Activated T-cell treated with anti-CD3 and anti-CD28 coated beads for 24 hours (primary cell): ENCODE measurements around the gene ITGA2B.
"Not testable (repeated sequence)": the region's sequence is repeated elsewhere in the genome, so short reads cannot be mapped to it uniquely, and the experiment has no call there.

ENCODE experiments used
- DNase-seq: peaks from one replicate; pipeline ENCODE4 v3.0.0-alpha.2; 2020; ENCODE audit warnings: low read depth

ITGA2B gene

GRCh38 chr17:44329516-44329915, 59.9 kb downstream of the ITGA2B start:
- not testable (repeated sequence) for DNase-seq

GRCh38 chr17:44327715-44328449, 61.6 kb downstream of the ITGA2B start:
- DNase-seq = no peak

DNA sequence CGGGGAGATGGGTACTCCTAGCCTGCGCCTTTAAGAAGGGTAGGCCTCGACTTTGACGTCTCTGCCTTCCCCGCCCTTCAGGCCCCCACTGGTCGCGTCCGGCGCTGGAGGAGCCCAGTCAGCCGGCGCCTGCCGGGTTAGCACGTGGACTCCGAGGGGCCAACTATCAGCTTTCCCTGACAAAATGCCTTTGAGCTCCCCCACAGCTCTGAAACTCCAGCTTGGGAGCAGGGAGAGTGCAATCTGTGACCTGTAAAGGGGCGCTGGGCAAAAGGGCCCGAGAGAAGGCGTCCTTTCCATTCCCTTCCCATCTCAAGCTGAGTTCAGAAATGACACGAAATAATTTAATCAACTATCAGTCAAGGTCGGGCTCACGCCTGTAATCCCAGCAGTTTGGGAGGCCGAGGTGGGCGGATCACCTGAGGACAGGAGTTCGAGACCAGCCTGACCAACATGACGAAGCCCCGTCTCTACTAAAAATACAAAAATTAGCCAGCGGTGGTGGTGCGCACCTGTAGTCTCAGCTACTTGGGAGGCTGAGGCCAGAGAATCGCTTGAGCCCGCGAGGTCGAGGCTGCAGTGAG, 62.5 kb downstream of the ITGA2B start:
- DNase-seq = peak; percentile 89

DNA sequence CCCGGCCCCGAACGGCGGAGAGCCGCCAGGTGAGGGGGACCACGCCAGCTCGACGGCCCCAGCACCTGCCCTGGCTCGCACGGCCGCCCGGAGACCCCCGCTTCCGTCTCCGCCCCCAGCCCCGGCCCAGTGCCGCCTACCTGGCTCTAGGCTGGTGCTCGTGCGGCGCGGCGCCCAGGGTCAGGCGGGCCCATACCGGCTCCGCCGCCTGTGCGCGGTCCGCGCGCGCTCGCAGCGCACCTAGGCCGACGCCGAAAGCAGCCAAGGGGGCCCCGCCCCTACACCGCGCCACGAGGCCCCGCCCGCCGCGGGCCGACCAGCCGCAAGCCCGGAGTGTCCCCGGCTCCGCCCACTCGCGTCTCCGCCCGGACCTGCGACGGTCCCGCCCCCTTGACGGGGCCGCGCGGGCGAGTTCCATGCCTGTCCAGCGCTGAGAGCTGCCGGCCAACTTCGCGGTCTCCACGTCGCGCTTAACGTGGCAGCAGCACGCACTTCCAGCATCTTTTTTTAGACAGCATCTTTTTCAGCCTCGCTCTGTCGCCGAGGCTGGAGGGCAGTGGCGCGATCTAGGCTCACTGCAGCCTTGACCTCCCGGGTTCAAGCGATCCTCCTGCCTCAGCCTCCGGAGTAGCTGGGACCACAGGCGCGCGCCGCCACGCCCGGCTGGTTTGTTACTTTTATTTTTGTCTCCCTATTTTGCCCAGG, 64.7 kb downstream of the ITGA2B start, which contains the start of gene SLC25A39:
TSS of gene SLC25A39 (minus strand) at position 253 of the 705 bp plus-strand sequence. CDS start 1,261 bp downstream, outside the sequence.
- peak; percentile 92 for DNase-seq

DNA sequence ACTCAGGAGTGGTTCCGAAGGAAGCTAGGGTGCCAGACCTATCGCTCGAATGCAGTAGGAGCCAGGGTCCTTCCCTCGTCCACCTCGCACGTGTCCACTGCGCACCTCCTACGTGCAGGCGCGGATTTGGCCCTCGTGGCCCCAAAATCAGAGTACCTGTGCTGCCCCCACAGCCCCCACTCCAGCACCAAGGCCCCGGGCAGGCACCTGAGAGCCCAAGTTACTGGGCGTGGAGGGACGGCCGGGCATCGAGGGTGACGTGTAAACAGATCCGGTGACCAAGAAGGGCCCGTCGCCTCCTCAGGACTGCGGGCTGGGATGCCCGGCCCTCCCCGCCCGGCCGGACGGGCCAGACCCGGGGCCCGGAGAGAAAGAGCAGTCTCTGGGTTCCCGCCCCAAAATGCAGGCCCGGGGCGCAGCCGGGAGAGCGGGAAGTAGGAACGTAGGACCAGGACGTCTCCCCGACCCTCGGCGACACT, 65.3 kb downstream of the ITGA2B start:
- no peak for DNase-seq

DNA sequence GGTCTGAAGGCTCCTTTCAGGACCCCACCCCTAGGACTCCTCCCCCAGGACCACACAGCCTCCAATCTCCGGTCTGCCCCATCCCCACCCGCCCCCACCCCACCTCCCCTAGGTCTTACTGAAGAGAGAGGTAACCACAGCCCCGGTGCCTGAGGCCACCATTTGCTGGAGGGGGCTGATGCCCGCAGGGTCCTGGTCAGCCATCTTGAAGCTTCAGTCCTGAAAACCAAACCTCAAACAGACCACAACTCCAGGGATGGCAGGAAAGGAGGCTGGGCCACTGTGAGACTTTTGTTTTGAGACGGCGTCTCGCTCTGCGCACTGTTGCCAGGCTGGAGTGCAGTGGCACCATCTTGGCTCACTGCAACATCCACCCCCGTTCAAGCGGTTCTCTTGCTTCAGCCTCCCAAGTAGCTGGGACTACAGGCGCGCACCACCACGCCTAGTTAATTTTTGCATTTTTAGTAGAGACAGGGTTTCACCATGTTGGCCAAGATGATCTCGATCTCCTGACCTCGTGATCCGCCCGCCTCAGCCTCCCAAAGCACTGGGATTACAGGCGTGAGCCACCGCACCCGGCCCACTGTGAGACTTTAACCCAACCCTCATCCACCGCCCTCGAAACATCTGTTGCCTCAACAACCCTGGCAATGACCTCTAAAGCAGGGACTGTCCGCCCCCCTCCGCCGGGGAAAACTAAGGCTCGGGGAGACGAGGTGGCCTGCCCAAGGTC, 65.9 kb downstream of the ITGA2B start:
- no peak for DNase-seq

- DNase-seq = no peak
Observed at GRCh38 chr17:44322236-44322895, 67.1 kb downstream of the ITGA2B start.
